Right renal pelvis (tissue), 4 donors: ENCODE data around the gene LPA. TPM values are rescaled to one million over a fixed set of nuclear protein-coding genes. Genes with fewer than 3 reads are reported as not detected.
"Not testable (repeated sequence)": the region's sequence is repeated elsewhere in the genome, so short reads cannot be mapped to it uniquely, and the experiment has no call there.

Source experiments
- DNase-seq, 4 donors: peaks; one replicate each; pipeline ENCODE4 v3.0.0-alpha.2; 2013; ENCODE audit warnings: low read depth in 4 of 4, low spot score in 3 of 4, missing footprints in 1 of 4
- polyA plus RNA-seq, 4 donors: library from polyadenylated mRNA; unstranded; fragments of 120-200 nt; gene quantifications; one replicate each; pipeline ENCODE4 v1.2.1, GENCODE V29; 2013; ENCODE audit not compliant: insufficient read length in 4 of 4

Gene LPA
- polyA plus RNA-seq, 4 donors = 0.06 to 0.25 (median 0.17) TPM

GRCh38 chr6:160662429-160662828 is 1.6 kb downstream of the LPA start:
- DNase-seq = no peak

GRCh38 chr6:160661216-160661615 is 2.9 kb downstream of the LPA start:
- DNase-seq = no peak

GRCh38 chr6:160659562-160659961 is 4.5 kb downstream of the LPA start:
- no peak for DNase-seq

- DNase-seq = no peak
These were observed 29.4 kb downstream of the LPA start for GRCh38 chr6:160634706-160635105.

- no peak for DNase-seq
These were observed 67.9 kb downstream of the LPA start for GRCh38 chr6:160595838-160596832.

- DNase-seq = not testable (repeated sequence)
These were observed 68.8 kb downstream of the LPA start for GRCh38 chr6:160595297-160595696.

- DNase-seq = no peak
These were observed 77.7 kb downstream of the LPA start for GRCh38 chr6:160586374-160586773.

GRCh38 chr6:160583794-160584193 is 80.3 kb downstream of the LPA start:
- DNase-seq = no peak

- no peak for DNase-seq
These were observed 82.7 kb downstream of the LPA start for GRCh38 chr6:160581406-160581805.

GRCh38 chr6:160578515-160578914 is 85.6 kb downstream of the LPA start:
- DNase-seq = not testable (repeated sequence)

- no peak for DNase-seq
These were observed 90.1 kb downstream of the LPA start for GRCh38 chr6:160573943-160574342.

GRCh38 chr6:160571201-160571600 is 92.9 kb downstream of the LPA start:
- DNase-seq = not testable (repeated sequence)

- no peak for DNase-seq
These were observed 119.3 kb downstream of the LPA start for GRCh38 chr6:160544802-160545201.

GRCh38 chr6:160535270-160535669 is 128.8 kb downstream of the LPA start:
- DNase-seq = no peak

GRCh38 chr6:160534050-160534696 is 129.9 kb downstream of the LPA start:
- peak; percentile 20 to 60 (median 37) for DNase-seq

- no peak for DNase-seq
These were observed 131.8 kb downstream of the LPA start for GRCh38 chr6:160532315-160532714.

- no peak for DNase-seq
These were observed 132.2 kb downstream of the LPA start for GRCh38 chr6:160531826-160532225.

GRCh38 chr6:160529524-160529923 is 134.6 kb downstream of the LPA start:
- DNase-seq = not testable (repeated sequence)

- no peak for DNase-seq
These were observed 140.9 kb downstream of the LPA start for GRCh38 chr6:160523223-160523622.

- peak in 3 of 4 donors; percentile 53 to 75 (median 54) for DNase-seq
These were observed 143.8 kb downstream of the LPA start for GRCh38 chr6:160520043-160520904.

- DNase-seq = peak in 1 of 4 donors; percentile 62
These were observed 144.5 kb downstream of the LPA start for GRCh38 chr6:160519603-160520042.
